CD4-positive, alpha-beta T cell (primary cell): ENCODE measurements around the gene ABCA2. TPM values are rescaled to one million over a fixed set of nuclear protein-coding genes. Genes with fewer than 3 reads are reported as not detected.
A peak's percentile ranks its signal among the peaks of the same experiment; 100 is the strongest.

Experiments used
- ATAC-seq: fragments of 200-7000 bp; cut with Tn5 transposase; one replicate; pipeline ENCODE4 v1.10.0; 2022; ENCODE audit warnings: mild to moderate bottlenecking; ENCODE audit not compliant: poor library complexity
- CTCF ChIA-PET: fragments of 350-600 bp; sonication (Branson Sonifier 250); formaldehyde crosslinking; loops from one replicate; lab custom pipeline; 2021; ENCODE audit warnings: antibody characterized with exemption, inconsistent platforms; lab: Charles Lee
- POLR2A ChIA-PET: fragments of 350-600 bp; sonication (Branson Sonifier 250); formaldehyde crosslinking; loops from one replicate; lab custom pipeline; 2021; ENCODE audit warnings: antibody characterized with exemption, inconsistent platforms; lab: Charles Lee
- DNase-seq, 14 experiments: peaks; one replicate each; pipeline ENCODE4 v3.0.0-alpha.2; 2013 to 2020; ENCODE audit warnings: mixed read lengths in 2 of 14
- H3K27ac ChIP-seq, 2 donors: one replicate each; pipeline versions ENCODE4 v1.5.1 to v1.7.0; 2013; ENCODE audit warnings: low read length in 2 of 2, low read depth in 1 of 2, mild to moderate bottlenecking in 1 of 2
- H3K27me3 ChIP-seq, 2 experiments: 1 replicate in 1 of 2; 2 replicates in 1 of 2; pipeline versions ENCODE4 v1.6.1 to v1.7.0; 2013; ENCODE audit warnings: low read length in 2 of 2, control low read depth in 1 of 2, mild to moderate bottlenecking in 1 of 2, moderate library complexity in 1 of 2; ENCODE audit not compliant: insufficient read depth in 2 of 2, control insufficient read depth in 1 of 2
- H3K36me3 ChIP-seq: one replicate; pipeline ENCODE4 v1.6.1; 2013; ENCODE audit warnings: low read length, control low read depth; ENCODE audit not compliant: insufficient read depth
- H3K4me1 ChIP-seq: one replicate; pipeline ENCODE4 v1.6.1; 2013; ENCODE audit warnings: low read length, control low read depth; ENCODE audit not compliant: insufficient read depth
- H3K4me3 ChIP-seq: one replicate; pipeline ENCODE4 v1.5.1; 2013; ENCODE audit warnings: mild to moderate bottlenecking, low read length, moderate library complexity
- H3K9me3 ChIP-seq, 2 experiments: 1 replicate in 1 of 2; 2 replicates in 1 of 2; pipeline versions ENCODE4 v1.6.1 to v1.7.0; 2013; ENCODE audit warnings: low read length in 2 of 2, mild to moderate bottlenecking in 2 of 2, control low read depth in 1 of 2, moderate library complexity in 1 of 2; ENCODE audit not compliant: control insufficient read depth in 1 of 2, insufficient read depth in 1 of 2
- H3K27ac Mint-ChIP-seq: one replicate; pipeline ENCODE4 v1.8.0; 2020; ENCODE audit warnings: mixed read lengths
- H3K27me3 Mint-ChIP-seq: one replicate; pipeline ENCODE4 v1.8.0; 2021; ENCODE audit warnings: mixed read lengths
- H3K36me3 Mint-ChIP-seq: one replicate; pipeline ENCODE4 v1.8.0; 2021; ENCODE audit warnings: low read depth, mixed read lengths
- H3K4me1 Mint-ChIP-seq: one replicate; pipeline ENCODE4 v1.8.0; 2021; ENCODE audit warnings: low read depth, mixed read lengths
- H3K4me3 Mint-ChIP-seq: one replicate; pipeline ENCODE4 v1.8.0; 2020; ENCODE audit warnings: mild to moderate bottlenecking, mixed read lengths
- H3K9me3 Mint-ChIP-seq: one replicate; pipeline ENCODE4 v1.8.0; 2020; ENCODE audit warnings: mixed read lengths
- intact Hi-C, 2 experiments: fragments of 100-400 bp; cut with DNase I in 1 of 2; cut with micrococcal nuclease in 1 of 2; formaldehyde crosslinking; loops; one replicate each; pipeline versions ENCODE4 v1.15.1 to v1.9.0; 2023 to 2025; cut with DNase I, micrococcal nuclease
- total RNA-seq, 174 experiments: library from RNA in 2 of 174; stranded (reverse) in 2 of 174; gene quantifications; one replicate each; pipeline ENCODE4 v1.2.3 and lab custom pipeline; 2021 to 2026
- TF ChIP-seq, protein P1 (sequence below): fragments of 200-600 bp; IDR thresholded peaks from one replicate; pipeline ENCODE4 v1.8.0; 2022; ENCODE audit warnings: antibody characterized with exemption, mild to moderate bottlenecking

Gene ABCA2
- total RNA-seq, 2 experiments from 2014 or later = 80.1 to 86.8 TPM

GRCh38 chr9:136960938-136961275, 67.1 kb downstream of the ABCA2 start:
- intact Hi-C loops = no loop called here
- TF ChIP-seq, protein P1, sequence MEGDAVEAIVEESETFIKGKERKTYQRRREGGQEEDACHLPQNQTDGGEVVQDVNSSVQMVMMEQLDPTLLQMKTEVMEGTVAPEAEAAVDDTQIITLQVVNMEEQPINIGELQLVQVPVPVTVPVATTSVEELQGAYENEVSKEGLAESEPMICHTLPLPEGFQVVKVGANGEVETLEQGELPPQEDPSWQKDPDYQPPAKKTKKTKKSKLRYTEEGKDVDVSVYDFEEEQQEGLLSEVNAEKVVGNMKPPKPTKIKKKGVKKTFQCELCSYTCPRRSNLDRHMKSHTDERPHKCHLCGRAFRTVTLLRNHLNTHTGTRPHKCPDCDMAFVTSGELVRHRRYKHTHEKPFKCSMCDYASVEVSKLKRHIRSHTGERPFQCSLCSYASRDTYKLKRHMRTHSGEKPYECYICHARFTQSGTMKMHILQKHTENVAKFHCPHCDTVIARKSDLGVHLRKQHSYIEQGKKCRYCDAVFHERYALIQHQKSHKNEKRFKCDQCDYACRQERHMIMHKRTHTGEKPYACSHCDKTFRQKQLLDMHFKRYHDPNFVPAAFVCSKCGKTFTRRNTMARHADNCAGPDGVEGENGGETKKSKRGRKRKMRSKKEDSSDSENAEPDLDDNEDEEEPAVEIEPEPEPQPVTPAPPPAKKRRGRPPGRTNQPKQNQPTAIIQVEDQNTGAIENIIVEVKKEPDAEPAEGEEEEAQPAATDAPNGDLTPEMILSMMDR = no peak

DNA sequence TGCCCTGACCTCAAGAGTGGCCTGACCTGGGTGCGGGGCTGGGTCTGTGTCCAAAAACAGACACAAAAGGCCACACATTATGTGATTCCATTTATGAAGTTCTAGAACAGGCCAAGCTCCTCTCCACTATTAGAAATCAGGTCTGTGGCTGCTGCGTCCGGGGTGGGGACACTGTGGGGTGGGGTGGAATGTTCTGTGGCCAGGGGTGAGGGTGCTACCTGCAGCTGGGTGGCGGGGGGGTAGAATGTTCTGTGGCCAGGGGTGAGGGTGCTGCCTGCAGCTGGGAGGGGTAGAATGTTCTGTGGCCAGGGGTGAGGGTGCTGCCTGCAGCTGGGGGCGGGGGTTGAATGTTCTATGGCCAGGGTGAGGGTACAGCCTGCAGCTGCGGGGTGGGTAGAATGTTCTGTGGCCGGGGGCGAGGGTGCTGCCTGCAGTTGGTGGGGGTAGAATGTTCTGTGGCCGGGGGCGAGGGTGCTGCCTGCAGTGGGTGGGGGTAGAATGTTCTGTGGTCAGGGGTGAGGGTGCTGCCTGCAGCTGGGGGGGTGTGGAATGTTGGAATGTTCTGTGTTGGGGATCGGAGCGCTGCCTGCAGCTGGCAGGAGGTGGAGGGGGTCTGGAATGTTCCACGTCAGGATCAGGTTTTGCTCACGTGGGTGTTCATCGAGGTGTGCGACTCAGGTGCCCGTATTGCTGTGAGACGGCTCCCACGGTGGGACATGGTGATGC, 67.7 kb downstream of the ABCA2 start:
- peaks cover 0 to 3% of the 10 kb centered on the region in 2 experiments for H3K9me3 ChIP-seq
- Mint-ChIP-seq H3K9me3 (peaks cover 2% of the 10 kb centered on the region), H3K4me3 (peak overlapping the region; percentile 54), H3K27ac (peak overlapping the region; percentile 65), H3K27me3 (no peaks in the 10 kb centered on the region), H3K36me3 (no peaks in the 10 kb centered on the region), H3K4me1 (peaks cover 18% of the 10 kb centered on the region)
- no peaks in the 10 kb centered on the region for H3K27me3 ChIP-seq
- no peak overlapping the region for H3K27ac ChIP-seq
- TF ChIP-seq, protein P1 = no peak
- peak in 4 of 14 experiments; percentile 39 to 80 (median 51) for DNase-seq
- intact Hi-C loops = no loop called here
- peak; percentile 63 for ATAC-seq
- no peaks in the 10 kb centered on the region for H3K36me3 ChIP-seq
- ChIA-PET POLR2A (interaction anchor here (0.6 to 2.2 kb wide), 8 partner anchors 9 to 96 kb away, joined by 3 to 12 read pairs (median 4); no protein-coding TSS in a partner anchor), CTCF (no interaction called here)
- H3K4me1 ChIP-seq = peaks cover 79% of the 10 kb centered on the region
- H3K4me3 ChIP-seq = no peak overlapping the region

More at GRCh38 chr9:136960938-136961275, 67.1 kb downstream of the ABCA2 start:
- no peaks in the 10 kb centered on the region for H3K27me3 Mint-ChIP-seq
- Histone ChIP-seq H3K4me3 (no peak overlapping the region), H3K27me3 (no peaks in the 10 kb centered on the region), H3K27ac (no peak overlapping the region), H3K36me3 (no peaks in the 10 kb centered on the region), H3K9me3 (peaks cover 0 to 3% of the 10 kb centered on the region in 2 experiments), H3K4me1 (peaks cover 85% of the 10 kb centered on the region)
- ChIA-PET CTCF (no interaction called here), POLR2A (interaction anchor here (0.7 to 2.2 kb wide), 3 partner anchors 15 to 41 kb away, joined by 3 to 12 read pairs (median 3); no protein-coding TSS in a partner anchor)
- H3K4me3 Mint-ChIP-seq = no peak overlapping the region
- H3K4me1 Mint-ChIP-seq = peaks cover 23% of the 10 kb centered on the region
- H3K27ac Mint-ChIP-seq = no peak overlapping the region
- DNase-seq (no peak), ATAC-seq (no peak)
- H3K36me3 Mint-ChIP-seq = no peaks in the 10 kb centered on the region
- peaks cover 2% of the 10 kb centered on the region for H3K9me3 Mint-ChIP-seq

- ATAC-seq = no peak
- intact Hi-C loops = loop anchor here in 1 of 2 experiments (10.0 kb wide), 1 partner anchor 834 kb away; no protein-coding TSS in a partner anchor
- CTCF ChIA-PET = no interaction called here
- no peak overlapping the region for H3K4me3 ChIP-seq
- H3K27ac Mint-ChIP-seq = no peak overlapping the region
- H3K27me3 ChIP-seq = no peaks in the 10 kb centered on the region
- no peak overlapping the region for H3K4me3 Mint-ChIP-seq
- no peak for DNase-seq
- H3K9me3 Mint-ChIP-seq = peaks cover 2% of the 10 kb centered on the region
- TF ChIP-seq, protein P1 = no peak
- POLR2A ChIA-PET = interaction anchor here (1.0 to 2.2 kb wide), 4 partner anchors 8 to 60 kb away, joined by 3 to 12 read pairs (median 4); no protein-coding TSS in a partner anchor
- H3K4me1 Mint-ChIP-seq = peaks cover 14% of the 10 kb centered on the region
- peak overlapping the region in 1 of 2 donors; percentile 49 for H3K27ac ChIP-seq
- peaks cover 0 to 3% of the 10 kb centered on the region in 2 experiments for H3K9me3 ChIP-seq
- no peaks in the 10 kb centered on the region for H3K27me3 Mint-ChIP-seq
- peaks cover 67% of the 10 kb centered on the region for H3K4me1 ChIP-seq
- no peaks in the 10 kb centered on the region for H3K36me3 Mint-ChIP-seq
- no peaks in the 10 kb centered on the region for H3K36me3 ChIP-seq
Observed at GRCh38 chr9:136958898-136959850, 68.9 kb downstream of the ABCA2 start.
